CD4-positive, alpha-beta T cell (primary cell): ENCODE measurements around the gene FBXO28. TPM values are rescaled to one million over a fixed set of nuclear protein-coding genes. Genes with fewer than 3 reads are reported as not detected.

ENCODE experiments used
- ATAC-seq: fragments of 200-7000 bp; cut with Tn5 transposase; one replicate; pipeline ENCODE4 v1.10.0; 2022; ENCODE audit warnings: mild to moderate bottlenecking; ENCODE audit not compliant: poor library complexity
- CTCF ChIA-PET: fragments of 350-600 bp; sonication (Branson Sonifier 250); formaldehyde crosslinking; loops from one replicate; lab custom pipeline; 2021; ENCODE audit warnings: antibody characterized with exemption, inconsistent platforms; lab: Charles Lee
- POLR2A ChIA-PET: fragments of 350-600 bp; sonication (Branson Sonifier 250); formaldehyde crosslinking; loops from one replicate; lab custom pipeline; 2021; ENCODE audit warnings: antibody characterized with exemption, inconsistent platforms; lab: Charles Lee
- DNase-seq, 14 experiments: peaks; one replicate each; pipeline ENCODE4 v3.0.0-alpha.2; 2013 to 2020; ENCODE audit warnings: mixed read lengths in 2 of 14
- H3K27ac ChIP-seq, 2 donors: one replicate each; pipeline versions ENCODE4 v1.5.1 to v1.7.0; 2013; ENCODE audit warnings: low read length in 2 of 2, low read depth in 1 of 2, mild to moderate bottlenecking in 1 of 2
- H3K27me3 ChIP-seq, 2 experiments: 1 replicate in 1 of 2; 2 replicates in 1 of 2; pipeline versions ENCODE4 v1.6.1 to v1.7.0; 2013; ENCODE audit warnings: low read length in 2 of 2, control low read depth in 1 of 2, mild to moderate bottlenecking in 1 of 2, moderate library complexity in 1 of 2; ENCODE audit not compliant: insufficient read depth in 2 of 2, control insufficient read depth in 1 of 2
- H3K36me3 ChIP-seq: one replicate; pipeline ENCODE4 v1.6.1; 2013; ENCODE audit warnings: low read length, control low read depth; ENCODE audit not compliant: insufficient read depth
- H3K4me1 ChIP-seq: one replicate; pipeline ENCODE4 v1.6.1; 2013; ENCODE audit warnings: low read length, control low read depth; ENCODE audit not compliant: insufficient read depth
- H3K4me3 ChIP-seq: one replicate; pipeline ENCODE4 v1.5.1; 2013; ENCODE audit warnings: mild to moderate bottlenecking, low read length, moderate library complexity
- H3K9me3 ChIP-seq, 2 experiments: 1 replicate in 1 of 2; 2 replicates in 1 of 2; pipeline versions ENCODE4 v1.6.1 to v1.7.0; 2013; ENCODE audit warnings: low read length in 2 of 2, mild to moderate bottlenecking in 2 of 2, control low read depth in 1 of 2, moderate library complexity in 1 of 2; ENCODE audit not compliant: control insufficient read depth in 1 of 2, insufficient read depth in 1 of 2
- H3K27ac Mint-ChIP-seq: one replicate; pipeline ENCODE4 v1.8.0; 2020; ENCODE audit warnings: mixed read lengths
- H3K27me3 Mint-ChIP-seq: one replicate; pipeline ENCODE4 v1.8.0; 2021; ENCODE audit warnings: mixed read lengths
- H3K36me3 Mint-ChIP-seq: one replicate; pipeline ENCODE4 v1.8.0; 2021; ENCODE audit warnings: low read depth, mixed read lengths
- H3K4me1 Mint-ChIP-seq: one replicate; pipeline ENCODE4 v1.8.0; 2021; ENCODE audit warnings: low read depth, mixed read lengths
- H3K4me3 Mint-ChIP-seq: one replicate; pipeline ENCODE4 v1.8.0; 2020; ENCODE audit warnings: mild to moderate bottlenecking, mixed read lengths
- H3K9me3 Mint-ChIP-seq: one replicate; pipeline ENCODE4 v1.8.0; 2020; ENCODE audit warnings: mixed read lengths
- intact Hi-C, 2 experiments: fragments of 100-400 bp; cut with DNase I in 1 of 2; cut with micrococcal nuclease in 1 of 2; formaldehyde crosslinking; loops; one replicate each; pipeline versions ENCODE4 v1.15.1 to v1.9.0; 2023 to 2025; cut with DNase I, micrococcal nuclease
- total RNA-seq, 174 experiments: library from RNA in 2 of 174; stranded (reverse) in 2 of 174; gene quantifications; one replicate each; pipeline ENCODE4 v1.2.3 and lab custom pipeline; 2021 to 2026
- TF ChIP-seq, protein P1 (sequence below): fragments of 200-600 bp; IDR thresholded peaks from one replicate; pipeline ENCODE4 v1.8.0; 2022; ENCODE audit warnings: antibody characterized with exemption, mild to moderate bottlenecking

The FBXO28 gene
- total RNA-seq, 2 experiments from 2014 or later, result 32.5 to 37.1 TPM

DNA sequence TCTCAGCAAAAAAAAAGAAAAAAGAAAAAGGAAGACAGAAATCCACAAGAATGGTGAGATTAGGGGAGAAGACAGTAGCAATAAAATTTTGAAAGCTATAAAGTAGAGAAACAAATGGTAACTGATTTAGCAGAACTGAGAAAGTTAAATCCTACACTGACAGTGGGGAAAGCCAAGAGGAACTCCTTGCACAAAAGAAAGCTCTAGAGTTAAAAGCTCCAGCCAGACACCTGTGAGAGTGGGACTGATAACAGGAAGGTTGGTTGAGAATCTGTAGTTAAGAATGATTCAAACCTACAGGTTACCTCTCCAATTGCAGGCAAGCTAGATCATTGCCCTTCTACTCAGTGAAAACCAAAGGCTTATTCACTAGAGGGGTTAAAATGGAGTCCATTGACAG, 23.6 kb downstream of the FBXO28 start:
- intact Hi-C loops, result no loop called here
- no peak for ATAC-seq
- H3K27me3 ChIP-seq, result no peaks in the 10 kb centered on the region
- TF ChIP-seq, protein P1, sequence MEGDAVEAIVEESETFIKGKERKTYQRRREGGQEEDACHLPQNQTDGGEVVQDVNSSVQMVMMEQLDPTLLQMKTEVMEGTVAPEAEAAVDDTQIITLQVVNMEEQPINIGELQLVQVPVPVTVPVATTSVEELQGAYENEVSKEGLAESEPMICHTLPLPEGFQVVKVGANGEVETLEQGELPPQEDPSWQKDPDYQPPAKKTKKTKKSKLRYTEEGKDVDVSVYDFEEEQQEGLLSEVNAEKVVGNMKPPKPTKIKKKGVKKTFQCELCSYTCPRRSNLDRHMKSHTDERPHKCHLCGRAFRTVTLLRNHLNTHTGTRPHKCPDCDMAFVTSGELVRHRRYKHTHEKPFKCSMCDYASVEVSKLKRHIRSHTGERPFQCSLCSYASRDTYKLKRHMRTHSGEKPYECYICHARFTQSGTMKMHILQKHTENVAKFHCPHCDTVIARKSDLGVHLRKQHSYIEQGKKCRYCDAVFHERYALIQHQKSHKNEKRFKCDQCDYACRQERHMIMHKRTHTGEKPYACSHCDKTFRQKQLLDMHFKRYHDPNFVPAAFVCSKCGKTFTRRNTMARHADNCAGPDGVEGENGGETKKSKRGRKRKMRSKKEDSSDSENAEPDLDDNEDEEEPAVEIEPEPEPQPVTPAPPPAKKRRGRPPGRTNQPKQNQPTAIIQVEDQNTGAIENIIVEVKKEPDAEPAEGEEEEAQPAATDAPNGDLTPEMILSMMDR, result no peak
- Mint-ChIP-seq H3K4me3 (no peak overlapping the region), H3K36me3 (peaks cover 74% of the 10 kb centered on the region), H3K27ac (no peak overlapping the region), H3K9me3 (no peaks in the 10 kb centered on the region), H3K27me3 (no peaks in the 10 kb centered on the region), H3K4me1 (no peaks in the 10 kb centered on the region)
- H3K36me3 ChIP-seq, result peaks cover 36% of the 10 kb centered on the region
- no peak for DNase-seq
- no peaks in the 10 kb centered on the region for H3K9me3 ChIP-seq
- ChIA-PET POLR2A (interaction anchor here (0.8 kb wide), 1 partner anchor 45 kb away, joined by 3 read pairs; the partner anchor contains the start of gene DEGS1), CTCF (interaction anchor here (1.5 kb wide), 1 partner anchor 15 kb away, joined by 3 read pairs; no protein-coding TSS in a partner anchor)
- H3K4me3 ChIP-seq, result no peak overlapping the region
- H3K4me1 ChIP-seq, result no peaks in the 10 kb centered on the region
- H3K27ac ChIP-seq, result no peak overlapping the region

DNA sequence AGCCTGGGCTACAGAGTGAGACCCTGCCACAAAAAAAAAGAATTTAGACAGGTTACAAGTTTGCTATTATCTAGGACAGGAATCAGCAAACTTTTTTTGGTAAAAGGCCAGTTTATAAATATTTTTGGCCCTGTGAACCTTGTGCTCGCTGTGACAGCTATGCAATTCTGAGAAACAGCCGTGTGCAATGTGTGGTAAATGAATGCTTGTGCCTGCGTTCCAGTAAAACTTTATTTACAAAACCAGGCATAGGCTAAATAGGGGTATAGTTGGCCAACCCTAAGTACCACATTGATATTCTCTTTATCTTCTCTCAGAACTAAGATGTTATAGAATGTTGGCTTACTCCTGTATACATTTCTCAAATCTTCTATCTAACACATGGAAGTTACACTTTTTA, 24.3 kb downstream of the FBXO28 start:
- no peak overlapping the region for H3K27ac ChIP-seq
- CTCF ChIA-PET, result interaction anchor here (0.6 to 1.5 kb wide), 2 partner anchors 14 to 211 kb away, joined by 3 read pairs; no protein-coding TSS in a partner anchor
- H3K27me3 Mint-ChIP-seq, result no peaks in the 10 kb centered on the region
- H3K4me3 ChIP-seq, result no peak overlapping the region
- POLR2A ChIA-PET, result interaction anchor here (0.8 kb wide), 1 partner anchor 45 kb away, joined by 3 read pairs; the partner anchor contains the start of gene DEGS1
- H3K4me3 Mint-ChIP-seq, result no peak overlapping the region
- TF ChIP-seq, protein P1, result no peak
- no peaks in the 10 kb centered on the region for H3K27me3 ChIP-seq
- intact Hi-C loops, result no loop called here
- no peaks in the 10 kb centered on the region for H3K9me3 ChIP-seq
- H3K4me1 Mint-ChIP-seq, result no peaks in the 10 kb centered on the region
- no peaks in the 10 kb centered on the region for H3K4me1 ChIP-seq
- DNase-seq (no peak), ATAC-seq (no peak)
- no peaks in the 10 kb centered on the region for H3K9me3 Mint-ChIP-seq
- H3K27ac Mint-ChIP-seq, result no peak overlapping the region
- H3K36me3 Mint-ChIP-seq, result peaks cover 67% of the 10 kb centered on the region
- peaks cover 36% of the 10 kb centered on the region for H3K36me3 ChIP-seq

DNA sequence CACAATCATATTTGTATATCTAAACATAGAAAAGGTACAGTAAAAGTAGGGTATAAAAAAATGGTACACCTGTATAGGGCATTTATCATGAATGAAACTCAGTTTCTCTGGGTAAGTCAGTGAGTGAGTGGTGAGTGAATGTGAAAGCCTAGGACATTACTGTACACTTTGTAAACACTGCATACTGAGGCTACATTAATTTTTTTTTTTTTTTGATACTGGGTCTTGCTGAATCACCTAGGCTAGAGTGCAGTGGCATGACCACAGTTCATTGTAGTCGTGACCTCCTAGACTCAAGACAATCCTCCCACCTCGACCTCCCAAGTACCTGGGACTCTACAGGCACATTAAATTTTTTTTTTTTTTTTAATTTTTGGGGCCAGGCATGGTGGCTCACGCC, 27.8 kb downstream of the FBXO28 start:
- ChIA-PET POLR2A (interaction anchor here (1.3 kb wide), 1 partner anchor 41 kb away, joined by 3 read pairs; the partner anchor contains the start of gene DEGS1), CTCF (no interaction called here)
- H3K4me3 ChIP-seq, result no peak overlapping the region
- Mint-ChIP-seq H3K4me3 (no peak overlapping the region), H3K9me3 (no peaks in the 10 kb centered on the region), H3K36me3 (peaks cover 45% of the 10 kb centered on the region), H3K4me1 (no peaks in the 10 kb centered on the region), H3K27ac (no peak overlapping the region), H3K27me3 (no peaks in the 10 kb centered on the region)
- ATAC-seq (no peak), DNase-seq (no peak)
- intact Hi-C loops, result no loop called here
- no peaks in the 10 kb centered on the region for H3K27me3 ChIP-seq
- peaks cover 21% of the 10 kb centered on the region for H3K36me3 ChIP-seq
- no peaks in the 10 kb centered on the region for H3K9me3 ChIP-seq
- TF ChIP-seq, protein P1, result no peak
- no peak overlapping the region for H3K27ac ChIP-seq
- no peaks in the 10 kb centered on the region for H3K4me1 ChIP-seq
